Astrocyte of the cerebellum (primary cell): ENCODE measurements around the gene LHFPL2.

Source experiments
- DNase-seq: peaks from one replicate; pipeline ENCODE4 v3.0.0-alpha.2; 2011; ENCODE audit warnings: low read depth
- H3K4me3 ChIP-seq: 2 replicates; pipeline ENCODE4 v1.5.1; 2011; ENCODE audit warnings: mild to moderate bottlenecking, low read depth, low read length, moderate library complexity
- in situ Hi-C: cut with HindIII; loops from 2 replicates; pipeline ENCODE4 v1.10.0; 2017; ENCODE audit warnings: low sequenced_read_pairs
- TF ChIP-seq, protein P1 (sequence below): IDR thresholded peaks from 2 replicates; pipeline ENCODE4 v1.5.1; 2012; ENCODE audit warnings: low read length, low read depth, moderate library complexity, mild to moderate bottlenecking; ENCODE audit errors: missing control alignments

LHFPL2 gene

DNA sequence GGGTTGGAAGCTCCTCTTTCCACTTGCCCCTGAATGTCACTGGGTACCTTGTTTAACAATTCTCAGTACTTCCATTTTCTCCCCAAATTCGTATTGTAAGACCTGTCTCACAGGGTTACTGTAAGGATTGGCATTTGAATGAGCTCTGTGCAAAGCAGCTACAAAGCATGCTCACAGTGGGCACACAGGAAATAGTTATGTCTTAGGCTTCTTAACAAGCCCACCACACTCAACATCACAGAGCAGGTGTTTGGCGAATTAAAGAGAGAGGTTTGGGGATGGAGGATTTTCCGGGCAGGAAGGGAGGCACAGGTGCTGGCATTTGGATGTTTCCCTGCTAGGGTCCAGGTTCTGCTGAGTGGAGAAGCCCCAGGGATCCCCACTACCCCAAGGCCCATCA is 17.0 kb upstream of the LHFPL2 start:
- TF ChIP-seq, protein P1, sequence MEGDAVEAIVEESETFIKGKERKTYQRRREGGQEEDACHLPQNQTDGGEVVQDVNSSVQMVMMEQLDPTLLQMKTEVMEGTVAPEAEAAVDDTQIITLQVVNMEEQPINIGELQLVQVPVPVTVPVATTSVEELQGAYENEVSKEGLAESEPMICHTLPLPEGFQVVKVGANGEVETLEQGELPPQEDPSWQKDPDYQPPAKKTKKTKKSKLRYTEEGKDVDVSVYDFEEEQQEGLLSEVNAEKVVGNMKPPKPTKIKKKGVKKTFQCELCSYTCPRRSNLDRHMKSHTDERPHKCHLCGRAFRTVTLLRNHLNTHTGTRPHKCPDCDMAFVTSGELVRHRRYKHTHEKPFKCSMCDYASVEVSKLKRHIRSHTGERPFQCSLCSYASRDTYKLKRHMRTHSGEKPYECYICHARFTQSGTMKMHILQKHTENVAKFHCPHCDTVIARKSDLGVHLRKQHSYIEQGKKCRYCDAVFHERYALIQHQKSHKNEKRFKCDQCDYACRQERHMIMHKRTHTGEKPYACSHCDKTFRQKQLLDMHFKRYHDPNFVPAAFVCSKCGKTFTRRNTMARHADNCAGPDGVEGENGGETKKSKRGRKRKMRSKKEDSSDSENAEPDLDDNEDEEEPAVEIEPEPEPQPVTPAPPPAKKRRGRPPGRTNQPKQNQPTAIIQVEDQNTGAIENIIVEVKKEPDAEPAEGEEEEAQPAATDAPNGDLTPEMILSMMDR: no peak
- DNase-seq: no peak
- no peak overlapping the region for H3K4me3 ChIP-seq
- in situ Hi-C loops: no loop called here

DNA sequence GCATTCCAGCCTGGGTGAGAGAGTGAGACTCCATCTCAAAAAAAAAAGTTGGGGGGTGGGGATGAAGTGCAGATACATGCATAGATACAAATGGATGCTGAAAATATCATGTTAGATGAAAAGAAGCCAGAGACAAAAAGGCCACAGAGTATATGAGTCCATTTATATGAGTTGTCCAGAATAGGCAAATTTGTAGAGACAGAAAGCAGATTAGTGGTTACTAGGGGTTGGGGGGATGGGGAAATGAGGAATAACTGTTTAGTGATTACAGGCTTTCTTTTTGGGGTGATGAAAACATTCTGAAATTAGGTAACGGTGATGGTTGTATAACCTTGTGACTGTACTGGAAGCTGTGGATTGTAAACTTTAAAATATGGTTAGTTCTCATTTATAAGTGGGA is 13.8 kb upstream of the LHFPL2 start:
- TF ChIP-seq, protein P1: no peak
- H3K4me3 ChIP-seq: no peak overlapping the region
- DNase-seq: no peak
- in situ Hi-C loops: no loop called here

DNA sequence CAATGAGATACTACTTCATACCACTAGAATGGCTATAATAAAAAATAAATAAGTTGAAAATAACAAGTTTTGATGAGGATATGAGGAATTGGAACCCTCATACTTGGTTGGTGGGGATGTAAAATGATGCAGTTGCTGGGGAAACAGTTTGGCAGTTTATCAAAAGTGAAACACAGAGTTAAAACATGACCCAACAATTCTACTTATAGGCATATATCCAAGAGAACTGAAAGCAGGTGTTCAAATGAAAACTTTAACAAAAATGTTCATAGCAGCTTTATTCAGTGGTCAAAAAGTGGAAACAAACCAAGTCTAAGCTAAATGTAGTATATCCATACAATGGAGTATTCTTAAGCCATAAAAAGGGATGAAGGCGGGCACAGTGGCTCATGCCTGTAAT is 13.1 kb upstream of the LHFPL2 start:
- in situ Hi-C loops: no loop called here
- no peak overlapping the region for H3K4me3 ChIP-seq
- TF ChIP-seq, protein P1: no peak
- DNase-seq: no peak

DNA sequence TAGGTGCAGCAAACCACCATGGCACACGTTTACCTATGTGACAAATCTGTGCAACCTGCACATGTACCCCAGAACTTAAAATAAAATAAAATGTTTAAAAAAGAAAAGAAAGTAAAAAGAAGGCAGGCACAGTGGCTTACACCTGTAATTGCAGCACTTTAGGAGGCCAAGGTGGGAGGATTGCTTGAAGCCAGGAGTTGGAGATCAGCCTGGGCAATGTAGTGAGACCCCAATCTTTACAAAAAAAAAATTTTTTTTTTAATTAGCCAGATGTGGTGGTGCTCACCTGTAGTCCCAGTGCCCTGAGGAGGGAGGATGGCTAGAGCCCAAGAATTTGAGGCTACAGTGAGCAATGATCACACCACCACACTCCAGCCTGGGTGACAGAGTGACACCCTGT is 12.5 kb upstream of the LHFPL2 start:
- TF ChIP-seq, protein P1: no peak
- DNase-seq: no peak
- no peak overlapping the region for H3K4me3 ChIP-seq
- in situ Hi-C loops: no loop called here

DNA sequence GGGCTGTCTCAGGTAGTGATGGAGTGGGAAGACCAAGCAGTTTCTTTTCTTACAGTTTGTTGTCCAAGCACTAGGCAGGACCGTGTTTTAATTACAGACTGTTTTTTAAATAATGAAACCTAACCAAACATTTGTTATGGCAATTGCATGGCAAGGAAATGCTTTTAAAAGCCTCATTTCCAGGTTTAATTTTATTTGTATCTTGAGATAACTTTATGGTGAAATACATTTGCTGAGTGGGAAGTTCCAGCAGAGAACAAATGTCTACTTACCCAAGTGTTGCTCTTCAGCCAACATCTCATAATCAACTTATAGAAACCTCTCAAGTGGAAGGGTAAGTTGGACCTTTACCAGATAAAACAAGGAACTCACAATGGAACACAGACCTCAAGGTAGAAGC is 11.8 kb upstream of the LHFPL2 start:
- TF ChIP-seq, protein P1: no peak
- in situ Hi-C loops: no loop called here
- H3K4me3 ChIP-seq: no peak overlapping the region
- no peak for DNase-seq

DNA sequence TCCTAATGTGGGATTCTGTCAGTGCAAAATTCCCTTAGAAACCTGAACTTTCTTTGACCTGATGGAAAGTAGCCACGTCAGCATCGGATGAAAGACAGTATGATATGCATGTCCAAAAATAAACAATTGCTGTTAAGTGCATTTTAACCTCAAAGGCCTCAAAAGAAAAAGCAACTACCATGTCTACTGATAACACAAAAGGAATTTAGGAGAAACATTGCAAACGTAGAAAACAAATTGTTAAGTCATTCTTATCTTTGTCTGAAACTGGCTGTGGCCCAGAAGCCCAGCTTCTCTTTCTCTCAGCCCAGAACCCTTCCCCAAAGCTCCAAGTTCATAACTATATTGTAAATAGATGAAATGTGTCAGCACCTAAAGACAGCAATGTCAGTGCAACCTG is 11.1 kb upstream of the LHFPL2 start:
- in situ Hi-C loops: no loop called here
- H3K4me3 ChIP-seq: no peak overlapping the region
- peak; percentile 54 for DNase-seq
- TF ChIP-seq, protein P1: no peak

DNA sequence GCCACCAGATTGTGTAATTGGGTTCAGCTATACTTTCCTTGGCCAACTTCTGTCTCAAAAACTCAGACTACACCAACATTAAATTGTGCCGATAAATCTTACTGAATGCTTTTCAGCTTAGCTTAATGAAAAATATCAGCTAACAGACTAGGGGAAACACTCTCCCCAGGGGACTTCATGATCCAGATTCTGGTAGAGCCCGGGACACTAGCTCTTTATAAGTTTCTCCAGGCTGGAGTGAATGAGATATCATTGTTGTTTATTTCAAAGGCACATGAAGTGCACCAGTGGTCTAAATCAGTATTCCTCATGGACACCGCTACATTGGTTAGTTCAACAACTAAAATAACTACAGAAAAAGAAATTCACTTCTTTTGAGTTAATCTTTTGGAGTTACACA is 10.5 kb upstream of the LHFPL2 start:
- H3K4me3 ChIP-seq: no peak overlapping the region
- in situ Hi-C loops: no loop called here
- TF ChIP-seq, protein P1: no peak
- no peak for DNase-seq
